HepG2 (cell line): ENCODE measurements around the gene BOLA3. TPM values are rescaled to one million over a fixed set of nuclear protein-coding genes. Genes with fewer than 3 reads are reported as not detected.

ENCODE experiments used
- ATAC-seq: fragments of 200-7000 bp; cut with Tn5 transposase; 3 replicates; pipeline ENCODE4 v1.9.1; 2020; ENCODE audit warnings: mild to moderate bottlenecking, moderate library complexity
- BruUV-seq: library from RNA; stranded (reverse); fragments of 400-500 nt; replicated peaks from 2 replicates; lab custom pipeline; 2021; lab: Mats Ljungman, UMichigan
- CTCF ChIA-PET: fragments of 300-600 bp; formaldehyde crosslinking; extraction: SDS; loops from one replicate; lab custom pipeline; 2021; ENCODE audit warnings: low total read pairs, inconsistent platforms, low intra/inter-chr PET ratio; lab: Yijun Ruan, JAX
- POLR2A ChIA-PET: fragments of 350-600 bp; sonication (Branson Sonifier 250); formaldehyde crosslinking; loops from one replicate; lab custom pipeline; 2020; ENCODE audit warnings: antibody characterized with exemption, inconsistent platforms; lab: Yijun Ruan, JAX
- DNase-seq: peaks from one replicate; pipeline ENCODE4 v3.0.0-alpha.2; 2015; ENCODE audit warnings: low spot score
- FAIRE-seq: peaks from 3 replicates; lab custom pipeline; 2011; peaks lifted over from hg19 to GRCh38; lab: Jason Lieb, UNC
- H2AFZ ChIP-seq: one replicate; pipeline ENCODE4 v1.6.1; 2011; ENCODE audit warnings: low read length, inconsistent platforms
- H3K27ac ChIP-seq: fragments of 300-600 bp; 3 replicates; pipeline ENCODE4 v1.8.0; 2011; ENCODE audit warnings: mixed run types, mild to moderate bottlenecking, mixed read lengths, low read length, inconsistent platforms; ENCODE audit not compliant: insufficient read depth; ENCODE audit errors: extremely low read length
- H3K27me3 ChIP-seq, 2 experiments: fragments of 200-600 bp in 1 of 2; 2 replicates in 1 of 2; 3 replicates in 1 of 2; pipeline versions ENCODE4 v1.6.0 to v1.8.0; 2011; ENCODE audit warnings: low read length in 2 of 2, mild to moderate bottlenecking in 2 of 2, moderate library complexity in 2 of 2, inconsistent platforms in 1 of 2; ENCODE audit not compliant: insufficient read depth in 2 of 2, control insufficient read depth in 1 of 2
- H3K36me3 ChIP-seq, 2 experiments: fragments of 200-600 bp in 1 of 2; replicated peaks in 1 of 2; 2 replicates in 1 of 2; 3 replicates in 1 of 2; pipeline versions ENCODE4 v1.5.1 to v1.8.0; 2011; ENCODE audit warnings: low read length in 2 of 2, inconsistent platforms in 1 of 2; ENCODE audit not compliant: insufficient read depth in 2 of 2, control insufficient read depth in 1 of 2
- H3K4me1 ChIP-seq: 2 replicates; pipeline ENCODE4 v1.5.1; 2012; ENCODE audit warnings: low read length, inconsistent platforms; ENCODE audit not compliant: insufficient read depth
- H3K4me2 ChIP-seq: 2 replicates; pipeline ENCODE4 v1.6.0; 2011; ENCODE audit warnings: low read depth, low read length, inconsistent platforms
- H3K4me3 ChIP-seq, 3 experiments: fragments of 200-600 bp in 1 of 3; sonication (generic), shearing (Covaris generic) in 1 of 3; replicated peaks in 1 of 3; 2 replicates each; pipeline ENCODE4 v1.5.1; 2011 to 2016; ENCODE audit warnings: low read length in 3 of 3, inconsistent platforms in 2 of 3, low read depth in 2 of 3, mild to moderate bottlenecking in 2 of 3, control low read depth in 1 of 3, mixed read lengths in 1 of 3; ENCODE audit not compliant: insufficient read depth in 1 of 3
- H3K79me2 ChIP-seq: one replicate; pipeline ENCODE4 v1.6.1; 2011; ENCODE audit warnings: low read length, inconsistent platforms; ENCODE audit not compliant: insufficient read depth
- H3K9ac ChIP-seq: 2 replicates; pipeline ENCODE4 v1.6.0; 2011; ENCODE audit warnings: mild to moderate bottlenecking, low read depth, low read length, inconsistent platforms; ENCODE audit not compliant: insufficient read depth
- H3K9me3 ChIP-seq: 2 replicates; pipeline ENCODE4 v1.5.1; 2012; ENCODE audit warnings: mild to moderate bottlenecking, low read length
- H4K20me1 ChIP-seq: 2 replicates; pipeline ENCODE4 v1.6.0; 2011; ENCODE audit warnings: inconsistent platforms, mild to moderate bottlenecking, low read length, moderate library complexity; ENCODE audit not compliant: insufficient read depth
- BRF2 ChIP-seq: sonication (generic); formaldehyde crosslinking; IDR thresholded peaks from 2 replicates; pipeline ENCODE4 v1.8.1; 2022; ENCODE audit warnings: mild to moderate bottlenecking, missing genetic modification reagents
- CEBPG ChIP-seq: IDR thresholded peaks from 2 replicates; pipeline ENCODE4 v1.6.1; 2016
- CTCF ChIP-seq: sonication (generic); formaldehyde crosslinking; IDR thresholded peaks from 2 replicates; pipeline ENCODE4 v1.5.0; 2020; ENCODE audit warnings: mild to moderate bottlenecking, missing genetic modification reagents, moderate library complexity
- FOXK2 ChIP-seq: fragments of 450-650 bp; IDR thresholded peaks from 2 replicates; pipeline ENCODE4 v1.6.1; 2016
- STAG1 ChIP-seq: sonication (generic); formaldehyde crosslinking; IDR thresholded peaks from 2 replicates; pipeline ENCODE4 v1.4.0; 2020; ENCODE audit warnings: missing genetic modification reagents
- ZMYM3 ChIP-seq: sonication (generic); formaldehyde crosslinking; IDR thresholded peaks from 2 replicates; pipeline ENCODE4 v1.5.1; 2020; ENCODE audit warnings: mild to moderate bottlenecking, missing genetic modification reagents
- WGBS: methylation state at CpG from one replicate; pipeline ENCODE4 v1.1.6; 2017; ENCODE audit warnings: low lambda C conversion rate; 5-methylcytosine and 5-hydroxymethylcytosine counted together
- in situ Hi-C: cut with HindIII; loops from 2 replicates; pipeline ENCODE4 v1.10.0; 2017; ENCODE audit warnings: low pct_unique_long_range_greater_than_20kb; ENCODE audit not compliant: extremely low pct_ligation_motif_present
- intact Hi-C: fragments of 100-400 bp; cut with micrococcal nuclease; formaldehyde crosslinking; loops from one replicate; pipeline ENCODE4 v1.10.0; 2022; ENCODE audit not compliant: unreplicated experiment
- polyA plus RNA-seq, 8 experiments: library from polyadenylated mRNA; depleted of rRNA in 3 of 8; stranded (reverse) in 7 of 8; unstranded in 1 of 8; fragments of >200 nt; fragmentation: Illumina TruSeq in 4 of 8; extraction: Trizol in 4 of 8; gene quantifications; 2 replicates each; pipeline versions ENCODE4 v1.2.1 to v1.2.3, GENCODE V29; 2011 to 2016; ENCODE audit warnings: low read depth in 4 of 8, missing spikeins in 1 of 8, mixed read lengths in 1 of 8; ENCODE audit not compliant: insufficient read depth in 1 of 8
- total RNA-seq, 5 experiments: library from RNA; depleted of rRNA; stranded (reverse); fragments of >200 nt; fragmentation: Illumina TruSeq; extraction: Trizol; gene quantifications; 2 replicates each; pipeline ENCODE4 v1.2.3, GENCODE V29; 2016; ENCODE audit warnings: low read depth in 1 of 5
- TF ChIP-seq, protein P1 (sequence below): sonication (generic); formaldehyde crosslinking; IDR thresholded peaks from 2 replicates; pipeline ENCODE4 v1.4.0; 2020; ENCODE audit warnings: missing genetic modification reagents
- TF ChIP-seq, protein P2 (sequence below): sonication (generic); formaldehyde crosslinking; IDR thresholded peaks from 2 replicates; pipeline ENCODE4 v1.4.0; 2020; ENCODE audit warnings: missing genetic modification reagents

Gene BOLA3
- total and polyA plus RNA-seq, 2 of the 13 experiments (the other 11 are each of a cell fraction or from before 2014, with no cell fraction given), result 89.7 to 170 TPM

DNA sequence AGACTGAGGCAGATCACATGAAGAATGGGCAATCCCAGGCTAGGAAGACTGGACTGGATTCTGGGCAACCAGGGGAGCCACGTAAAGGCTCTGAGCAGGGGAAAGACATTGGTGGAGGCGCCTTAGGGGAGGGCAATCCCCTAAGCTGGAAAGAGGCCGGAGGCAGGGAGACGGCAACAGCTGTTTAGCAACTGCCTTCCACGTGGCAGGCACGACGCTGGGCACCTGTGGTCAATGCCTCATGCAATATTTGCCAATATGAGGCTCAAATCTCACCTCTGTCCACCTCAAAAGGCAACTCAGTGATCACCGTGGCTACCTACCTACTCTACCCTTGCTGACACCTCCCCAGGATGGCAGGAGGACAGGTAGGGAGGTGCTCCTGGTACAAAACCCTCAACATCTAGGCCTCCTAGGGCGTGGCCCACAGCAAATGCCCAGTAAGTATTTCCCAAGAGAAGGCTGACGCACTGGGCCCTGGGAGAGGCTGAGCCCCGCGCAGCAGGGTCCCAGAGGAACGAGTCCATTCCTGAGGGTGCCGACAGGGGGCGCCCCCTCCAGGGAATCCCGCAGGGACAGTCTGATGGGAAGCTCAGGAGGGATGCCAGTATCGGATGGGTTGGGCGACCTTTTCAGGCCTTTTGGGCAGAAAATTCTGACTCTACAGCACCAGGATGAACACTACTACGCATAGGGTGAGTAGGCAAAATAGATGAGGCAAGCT, 8.9 kb downstream of the BOLA3 start:
- Histone ChIP-seq H3K4me3 (no peak overlapping the region), H3K9me3 (no peaks in the 10 kb centered on the region), H3K36me3 (peaks cover 14 to 33% of the 10 kb centered on the region in 2 experiments), H3K4me2 (no peak overlapping the region), H3K27me3 (no peaks in the 10 kb centered on the region), H3K27ac (no peak overlapping the region)
- CTCF ChIA-PET, result no interaction called here
- in situ Hi-C loops, result loop anchor here (25.0 kb wide), 1 partner anchor 301 kb away; the partner anchor contains the start of gene STAMBP
- TF ChIP-seq CTCF (CRISPR knock-in tag) (peak; percentile 46), ZMYM3 (no peak), CEBPG (CRISPR knock-in tag) (no peak), STAG1 (CRISPR knock-in tag) (peak; percentile 25; the same call in 1 of the 2 replicates), FOXK2 (no peak), BRF2 (CRISPR knock-in tag) (no peak)
- TF ChIP-seq, protein P1, sequence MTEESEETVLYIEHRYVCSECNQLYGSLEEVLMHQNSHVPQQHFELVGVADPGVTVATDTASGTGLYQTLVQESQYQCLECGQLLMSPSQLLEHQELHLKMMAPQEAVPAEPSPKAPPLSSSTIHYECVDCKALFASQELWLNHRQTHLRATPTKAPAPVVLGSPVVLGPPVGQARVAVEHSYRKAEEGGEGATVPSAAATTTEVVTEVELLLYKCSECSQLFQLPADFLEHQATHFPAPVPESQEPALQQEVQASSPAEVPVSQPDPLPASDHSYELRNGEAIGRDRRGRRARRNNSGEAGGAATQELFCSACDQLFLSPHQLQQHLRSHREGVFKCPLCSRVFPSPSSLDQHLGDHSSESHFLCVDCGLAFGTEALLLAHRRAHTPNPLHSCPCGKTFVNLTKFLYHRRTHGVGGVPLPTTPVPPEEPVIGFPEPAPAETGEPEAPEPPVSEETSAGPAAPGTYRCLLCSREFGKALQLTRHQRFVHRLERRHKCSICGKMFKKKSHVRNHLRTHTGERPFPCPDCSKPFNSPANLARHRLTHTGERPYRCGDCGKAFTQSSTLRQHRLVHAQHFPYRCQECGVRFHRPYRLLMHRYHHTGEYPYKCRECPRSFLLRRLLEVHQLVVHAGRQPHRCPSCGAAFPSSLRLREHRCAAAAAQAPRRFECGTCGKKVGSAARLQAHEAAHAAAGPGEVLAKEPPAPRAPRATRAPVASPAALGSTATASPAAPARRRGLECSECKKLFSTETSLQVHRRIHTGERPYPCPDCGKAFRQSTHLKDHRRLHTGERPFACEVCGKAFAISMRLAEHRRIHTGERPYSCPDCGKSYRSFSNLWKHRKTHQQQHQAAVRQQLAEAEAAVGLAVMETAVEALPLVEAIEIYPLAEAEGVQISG, result 0 out of 2 replicates have a peak, but pooled peaks have one; percentile 24
- TF ChIP-seq, protein P2, sequence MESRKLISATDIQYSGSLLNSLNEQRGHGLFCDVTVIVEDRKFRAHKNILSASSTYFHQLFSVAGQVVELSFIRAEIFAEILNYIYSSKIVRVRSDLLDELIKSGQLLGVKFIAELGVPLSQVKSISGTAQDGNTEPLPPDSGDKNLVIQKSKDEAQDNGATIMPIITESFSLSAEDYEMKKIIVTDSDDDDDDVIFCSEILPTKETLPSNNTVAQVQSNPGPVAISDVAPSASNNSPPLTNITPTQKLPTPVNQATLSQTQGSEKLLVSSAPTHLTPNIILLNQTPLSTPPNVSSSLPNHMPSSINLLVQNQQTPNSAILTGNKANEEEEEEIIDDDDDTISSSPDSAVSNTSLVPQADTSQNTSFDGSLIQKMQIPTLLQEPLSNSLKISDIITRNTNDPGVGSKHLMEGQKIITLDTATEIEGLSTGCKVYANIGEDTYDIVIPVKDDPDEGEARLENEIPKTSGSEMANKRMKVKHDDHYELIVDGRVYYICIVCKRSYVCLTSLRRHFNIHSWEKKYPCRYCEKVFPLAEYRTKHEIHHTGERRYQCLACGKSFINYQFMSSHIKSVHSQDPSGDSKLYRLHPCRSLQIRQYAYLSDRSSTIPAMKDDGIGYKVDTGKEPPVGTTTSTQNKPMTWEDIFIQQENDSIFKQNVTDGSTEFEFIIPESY (CRISPR knock-in tag), result peak; percentile 78
- TF ChIP-seq, all 625 proteins: peak for 4
- H4K20me1 ChIP-seq, result no peaks in the 10 kb centered on the region
- POLR2A ChIA-PET, result no interaction called here
- intact Hi-C loops, result no loop called here
- no peak overlapping the region for H3K9ac ChIP-seq
- no peaks in the 10 kb centered on the region for H3K4me1 ChIP-seq
- BruUV-seq, result no TSS peak
- no peaks in the 10 kb centered on the region for H3K79me2 ChIP-seq
- 96% methylated on average over 14 of the region's 19 CpGs for WGBS
- ATAC-seq, result peak; percentile 67
- no peak for FAIRE-seq
- no peak for DNase-seq
- no peak overlapping the region for H2AFZ ChIP-seq
